SH-SY5Y (cell line): ENCODE results near the gene ARID4B.

ENCODE experiments used
- GATA2 ChIP-seq: IDR thresholded peaks from 2 replicates; pipeline ENCODE4 v1.6.1; 2011; ENCODE audit warnings: mild to moderate bottlenecking, low read depth, low read length
- GATA3 ChIP-seq: IDR thresholded peaks from 2 replicates; pipeline ENCODE4 v1.6.1; 2011; ENCODE audit warnings: low read depth, mild to moderate bottlenecking, low read length, moderate library complexity

DNA sequence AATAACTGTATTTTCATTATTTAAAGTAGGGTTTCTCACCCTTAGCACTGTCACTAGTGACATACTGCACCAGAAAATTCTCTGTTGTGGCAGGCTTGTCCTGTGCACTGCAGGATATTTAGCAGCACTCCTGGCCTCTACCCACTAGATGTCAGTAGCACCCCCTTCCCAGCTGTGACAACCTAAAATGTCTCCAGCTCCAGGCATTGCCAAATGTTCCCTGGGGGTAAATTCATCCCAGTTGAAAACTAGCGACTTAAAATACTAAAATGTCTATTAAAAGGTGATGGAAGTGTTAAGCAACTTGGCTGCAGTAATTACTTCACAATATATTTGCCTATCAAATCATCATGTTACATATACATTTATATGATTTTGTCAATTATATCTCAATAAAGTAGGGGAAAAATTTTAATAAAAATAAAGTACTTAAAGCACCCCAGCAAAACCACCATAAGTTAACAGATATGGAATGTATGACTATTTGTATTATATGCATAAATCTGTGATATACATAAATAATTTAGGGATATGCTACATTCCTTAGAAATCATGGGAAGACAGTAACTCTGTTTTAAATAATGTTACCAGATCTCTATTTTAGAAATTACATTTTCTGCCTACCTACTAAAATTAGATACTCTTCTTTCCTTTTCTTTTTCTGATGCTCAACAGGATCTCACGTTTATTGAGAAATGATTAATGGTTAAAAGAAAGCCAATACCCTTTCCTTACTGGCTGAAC lies 74.6 kb downstream of the ARID4B start:
- TF ChIP-seq GATA2 (no peak), GATA3 (no peak)
